Brain microvascular endothelial cell (primary cell): ENCODE results near the gene NAA10.

Experiments used
- DNase-seq: peaks from one replicate; pipeline ENCODE4 v3.0.0-alpha.2; 2020
- H3K27ac ChIP-seq: fragments of 250-450 bp; sonication (Bioruptor Pico); 2 replicates; pipeline ENCODE4 v1.5.1; 2020; ENCODE audit warnings: mild to moderate bottlenecking, moderate library complexity
- H3K27me3 ChIP-seq: fragments of 250-450 bp; sonication (Bioruptor Pico); replicated peaks from 2 replicates; pipeline ENCODE4 v1.5.1; 2020; ENCODE audit warnings: mild to moderate bottlenecking
- H3K36me3 ChIP-seq: fragments of 250-450 bp; sonication (Bioruptor Pico); replicated peaks from 2 replicates; pipeline ENCODE4 v1.5.1; 2020; ENCODE audit warnings: mild to moderate bottlenecking
- H3K4me3 ChIP-seq: 2 replicates; pipeline ENCODE4 v1.5.1; 2011; ENCODE audit warnings: low read depth, mild to moderate bottlenecking, control low read depth, low read length, moderate library complexity
- CTCF ChIP-seq: IDR thresholded peaks from 2 replicates; pipeline ENCODE4 v1.5.1; 2011; ENCODE audit warnings: low read depth, mild to moderate bottlenecking, moderate library complexity, low read length, control low read depth, inconsistent platforms; ENCODE audit errors: missing control alignments
- in situ Hi-C: cut with HindIII; loops from 2 replicates; pipeline ENCODE4 v1.10.0; 2017; ENCODE audit warnings: low sequenced_read_pairs, low pct_ligation_motif_present

The NAA10 gene

DNA sequence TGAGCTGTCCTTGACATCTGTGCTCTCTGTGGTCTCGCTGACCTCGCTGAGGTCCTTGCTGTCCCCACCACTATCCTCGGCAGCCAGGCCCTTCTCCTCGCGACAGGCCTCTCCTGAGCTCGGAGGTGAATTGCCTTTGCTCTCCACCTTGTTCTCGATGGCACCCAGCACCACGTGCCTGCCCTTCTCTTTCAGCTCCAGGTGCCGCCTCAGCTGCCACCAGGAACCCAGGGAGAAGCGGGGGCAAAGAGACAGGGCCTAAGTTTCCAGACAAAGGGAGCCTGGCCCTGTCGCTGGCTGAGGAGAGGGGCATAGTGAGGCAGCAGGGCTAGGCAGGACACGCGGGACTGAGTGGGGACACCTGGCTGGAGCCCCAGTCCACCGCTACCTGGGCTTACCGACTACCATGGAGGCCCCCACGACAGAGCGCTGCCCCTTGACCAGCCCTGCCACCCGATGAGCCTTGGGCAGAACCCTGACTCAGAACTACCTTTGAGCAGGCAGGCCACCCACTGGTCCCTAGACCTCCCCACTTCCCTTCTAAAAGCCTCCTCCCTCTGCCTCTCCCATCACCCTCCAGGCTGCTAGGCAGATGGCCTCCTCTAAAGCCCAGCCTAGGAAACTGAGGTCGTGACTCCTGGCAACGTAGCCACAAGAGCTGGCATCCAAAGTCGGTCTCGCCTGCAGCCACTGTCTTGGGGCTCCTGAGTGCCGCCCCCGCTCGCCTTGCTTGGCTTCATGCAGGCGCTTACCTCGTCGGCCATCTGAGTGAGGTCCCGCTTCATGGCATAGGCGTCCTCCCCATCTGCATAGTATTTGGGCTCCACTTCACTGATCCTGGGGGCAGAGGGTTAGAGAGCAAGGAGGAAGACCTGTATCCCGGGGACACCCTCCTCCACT lies 4.6 kb downstream of the NAA10 start:
- no peaks in the 10 kb centered on the region for H3K27me3 ChIP-seq
- no peak for TF ChIP-seq CTCF
- H3K4me3 ChIP-seq = no peak overlapping the region
- no peak overlapping the region for H3K27ac ChIP-seq
- no peak for DNase-seq
- H3K36me3 ChIP-seq = peaks cover 10% of the 10 kb centered on the region
- in situ Hi-C loops = no loop called here

- no peak overlapping the region for H3K4me3 ChIP-seq
- no peak for DNase-seq
- TF ChIP-seq CTCF = no peak
- no peaks in the 10 kb centered on the region for H3K27me3 ChIP-seq
- H3K27ac ChIP-seq = no peak overlapping the region
- peaks cover 10% of the 10 kb centered on the region for H3K36me3 ChIP-seq
- in situ Hi-C loops = no loop called here
Measured at GRCh38 chrX:153929576-153929975, 5.3 kb downstream of the NAA10 start.

- no peaks in the 10 kb centered on the region for H3K27me3 ChIP-seq
- in situ Hi-C loops = no loop called here
- H3K36me3 ChIP-seq = peaks cover 10% of the 10 kb centered on the region
- DNase-seq = no peak
- no peak overlapping the region for H3K27ac ChIP-seq
- TF ChIP-seq CTCF = no peak
- no peak overlapping the region for H3K4me3 ChIP-seq
Measured at GRCh38 chrX:153928846-153929245, 6.0 kb downstream of the NAA10 start.

- Histone ChIP-seq H3K27ac (peak overlapping the region; percentile 76), H3K4me3 (peak overlapping the region; percentile 58), H3K27me3 (no peaks in the 10 kb centered on the region), H3K36me3 (peaks cover 8% of the 10 kb centered on the region)
- peak; percentile 95 for DNase-seq
- peak; percentile 24 for TF ChIP-seq CTCF
- in situ Hi-C loops = no loop called here
Measured at GRCh38 chrX:153927922-153928760, 6.7 kb downstream of the NAA10 start.

GRCh38 chrX:153927672-153927921 lies 7.2 kb downstream of the NAA10 start:
- Histone ChIP-seq H3K27me3 (no peaks in the 10 kb centered on the region), H3K4me3 (peak overlapping the region; percentile 58), H3K27ac (peak overlapping the region; percentile 76), H3K36me3 (peaks cover 7% of the 10 kb centered on the region)
- DNase-seq = no peak
- in situ Hi-C loops = no loop called here
- no peak for TF ChIP-seq CTCF
